ENCODE measurements around the gene ALG8. TPM values are rescaled to one million over a fixed set of nuclear protein-coding genes. Genes with fewer than 3 reads are reported as not detected.

The ALG8 gene
- total and polyA plus RNA-seq, 2 experiments from 2014 or later: 38.4 to 74.1 TPM

- no peaks in the 10 kb centered on the region for H3K27me3 ChIP-seq
- H3K27ac ChIP-seq: no peak overlapping the region
- H3K36me3 ChIP-seq: no peaks in the 10 kb centered on the region
- DNase-seq (ENCODE audit: low read depth in 1 of 2, low spot score in 1 of 2): no peak
- no peak for TF ChIP-seq CTCF (IDR thresholded peaks at IDR 0.05; ENCODE audit: low read depth, low read length)
- H3K4me3 ChIP-seq: no peak overlapping the region
- H3K4me1 ChIP-seq (ENCODE audit: low read depth): no peaks in the 10 kb centered on the region
- no peaks in the 10 kb centered on the region for H3K9me3 ChIP-seq (ENCODE audit: low read depth)
These were observed 7.0 kb downstream of the ALG8 start for GRCh38 chr11:78132475-78132874.

- no peaks in the 10 kb centered on the region for H3K9me3 ChIP-seq (ENCODE audit: low read depth)
- no peak overlapping the region for H3K4me3 ChIP-seq
- H3K27me3 ChIP-seq: no peaks in the 10 kb centered on the region
- H3K27ac ChIP-seq: no peak overlapping the region
- DNase-seq (ENCODE audit: low read depth in 1 of 2, low spot score in 1 of 2): no peak
- H3K4me1 ChIP-seq (ENCODE audit: low read depth): no peaks in the 10 kb centered on the region
- no peaks in the 10 kb centered on the region for H3K36me3 ChIP-seq
- no peak for TF ChIP-seq CTCF (IDR thresholded peaks at IDR 0.05; ENCODE audit: low read depth, low read length)
These were observed 7.5 kb downstream of the ALG8 start for GRCh38 chr11:78131956-78132355.

GRCh38 chr11:78127403-78127802 is 12.0 kb downstream of the ALG8 start:
- no peak for DNase-seq (ENCODE audit: low read depth in 1 of 2, low spot score in 1 of 2)
- Histone ChIP-seq H3K36me3 (peaks cover 2% of the 10 kb centered on the region), H3K27me3 (no peaks in the 10 kb centered on the region), H3K9me3 (ENCODE audit: low read depth) (no peaks in the 10 kb centered on the region), H3K4me1 (ENCODE audit: low read depth) (no peaks in the 10 kb centered on the region), H3K27ac (no peak overlapping the region), H3K4me3 (no peak overlapping the region)
- TF ChIP-seq CTCF (IDR thresholded peaks at IDR 0.05; ENCODE audit: low read depth, low read length): no peak

GRCh38 chr11:78112582-78113275 is 26.7 kb downstream of the ALG8 start:
- Histone ChIP-seq H3K36me3 (peaks cover 24% of the 10 kb centered on the region), H3K9me3 (ENCODE audit: low read depth) (no peaks in the 10 kb centered on the region), H3K27ac (no peak overlapping the region), H3K27me3 (no peaks in the 10 kb centered on the region), H3K4me1 (ENCODE audit: low read depth) (no peaks in the 10 kb centered on the region), H3K4me3 (no peak overlapping the region)
- no peak for TF ChIP-seq CTCF (IDR thresholded peaks at IDR 0.05; ENCODE audit: low read depth, low read length)
- DNase-seq (ENCODE audit: low read depth in 1 of 2, low spot score in 1 of 2): no peak

GRCh38 chr11:78111298-78111697 is 28.1 kb downstream of the ALG8 start:
- Histone ChIP-seq H3K27me3 (no peaks in the 10 kb centered on the region), H3K4me1 (ENCODE audit: low read depth) (no peaks in the 10 kb centered on the region), H3K4me3 (no peak overlapping the region), H3K27ac (no peak overlapping the region), H3K9me3 (ENCODE audit: low read depth) (no peaks in the 10 kb centered on the region), H3K36me3 (peaks cover 24% of the 10 kb centered on the region)
- TF ChIP-seq CTCF (IDR thresholded peaks at IDR 0.05; ENCODE audit: low read depth, low read length): no peak
- DNase-seq (ENCODE audit: low read depth in 1 of 2, low spot score in 1 of 2): no peak
